Gastrocnemius medialis (tissue), 4 donors: ENCODE results near the gene FCRLB.

ENCODE experiments used
- CTCF ChIP-seq, 5 experiments: fragments of 450-650 bp in 3 of 5; fragments of 200-600 bp in 2 of 5; sonication (generic) in 2 of 5; IDR thresholded peaks in 4 of 5; conservative IDR thresholded peaks in 1 of 5; 1 replicate in 4 of 5; 2 replicates in 1 of 5; pipeline ENCODE4 v1.5.1; 2016 to 2019; ENCODE audit warnings: antibody characterized with exemption in 5 of 5, mild to moderate bottlenecking in 3 of 5, moderate library complexity in 3 of 5
- POLR2A ChIP-seq, 2 donors: fragments of 450-650 bp; IDR thresholded peaks; one replicate each; pipeline ENCODE4 v1.6.1; 2017; ENCODE audit warnings: antibody characterized with exemption in 2 of 2, mild to moderate bottlenecking in 2 of 2, moderate library complexity in 2 of 2

- TF ChIP-seq CTCF (IDR thresholded peaks at IDR 0.05 in 4 of 5, conservative IDR thresholded peaks at IDR 0.05 in 1 of 5) (no peak), POLR2A (IDR thresholded peaks at IDR 0.05) (no peak)
These were observed 2.1 kb upstream of the FCRLB start for GRCh38 chr1:161719325-161719611.
